ENCODE data around the gene CRCP.

GRCh38 chr7:66110856-66111255 lies 3.8 kb upstream of the CRCP start:
- TF ChIP-seq CTCF (IDR thresholded peaks at IDR 0.05; ENCODE audit: insufficient read depth, low read length), result no peak
- TF ChIP-seq REST (IDR thresholded peaks at IDR 0.05; ENCODE audit: insufficient replicate concordance, low read depth), result no peak
- no peak for TF ChIP-seq SPI1 (IDR thresholded peaks at IDR 0.05; ENCODE audit: borderline replicate concordance, low read depth)
- TF ChIP-seq POLR2AphosphoS5 (IDR thresholded peaks at IDR 0.05; ENCODE audit: low read depth), result no peak
